GM18508 (cell line): ENCODE data around the gene TTC16.

Source experiments
- ATAC-seq: cut with Tn5 transposase; IDR thresholded peaks from one replicate; pipeline ENCODE4 v1.9.1; 2021; ENCODE audit warnings: moderate number of reproducible peaks; ENCODE audit not compliant: insufficient read depth, unreplicated experiment

TTC16 gene

DNA sequence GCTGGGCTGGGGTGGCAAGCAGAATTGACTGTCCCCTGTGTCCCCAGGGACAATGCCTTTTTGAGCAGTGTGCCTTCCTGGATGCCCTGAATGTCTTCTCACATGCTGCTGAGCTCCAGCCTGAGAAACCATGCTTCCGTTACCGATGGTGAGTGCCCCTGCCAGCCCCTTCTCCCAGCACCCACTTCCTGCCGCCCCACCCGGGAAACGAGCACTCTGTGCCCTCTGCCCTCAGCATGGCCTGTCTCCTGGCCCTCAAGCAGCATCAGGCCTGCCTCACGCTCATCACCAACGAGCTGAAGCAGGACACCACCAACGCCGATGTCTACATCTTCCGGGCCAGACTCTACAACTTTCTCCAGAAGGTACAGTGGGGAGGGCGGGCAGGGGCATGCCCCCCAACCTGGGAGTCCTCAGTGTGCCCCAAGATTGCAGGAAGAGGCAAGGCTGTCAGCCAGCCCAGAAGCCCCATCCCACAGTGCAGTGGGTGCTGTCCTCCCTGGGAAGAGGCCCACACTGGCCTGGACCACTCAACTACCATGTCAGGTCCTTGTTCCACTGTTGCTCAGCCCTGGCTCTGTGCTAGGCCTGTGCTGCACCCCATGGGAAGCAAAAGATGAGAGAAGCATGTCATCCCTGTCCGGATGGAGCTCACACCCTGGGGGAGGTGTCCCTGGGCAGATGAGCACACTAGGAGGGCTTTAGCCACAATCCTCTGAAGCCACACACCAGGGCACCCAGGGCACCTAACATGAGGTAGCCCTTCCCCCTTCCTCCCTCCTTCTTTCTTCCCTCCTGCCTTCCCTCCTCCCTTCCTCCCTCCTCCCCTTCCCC is 4.4 kb downstream of the TTC16 start:
- ATAC-seq = no peak

DNA sequence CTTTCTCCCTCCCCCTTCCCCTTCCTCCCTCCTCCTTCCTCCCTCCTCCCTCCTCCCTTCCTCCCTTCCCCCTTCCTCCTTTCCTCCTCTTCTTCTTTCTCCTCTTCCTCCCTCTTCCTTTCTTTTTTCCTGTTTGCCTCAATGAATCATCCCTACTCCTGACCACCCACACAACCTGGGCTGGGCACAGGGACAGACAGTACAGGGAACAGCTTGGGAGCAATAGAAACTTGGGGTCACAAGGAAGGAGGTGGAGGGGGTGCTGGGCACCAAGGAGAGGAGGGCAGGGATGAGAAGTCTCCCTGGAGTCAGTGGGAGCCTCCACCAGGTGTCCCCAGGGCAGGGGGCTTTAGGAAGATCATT is 5.0 kb downstream of the TTC16 start:
- no peak for ATAC-seq

DNA sequence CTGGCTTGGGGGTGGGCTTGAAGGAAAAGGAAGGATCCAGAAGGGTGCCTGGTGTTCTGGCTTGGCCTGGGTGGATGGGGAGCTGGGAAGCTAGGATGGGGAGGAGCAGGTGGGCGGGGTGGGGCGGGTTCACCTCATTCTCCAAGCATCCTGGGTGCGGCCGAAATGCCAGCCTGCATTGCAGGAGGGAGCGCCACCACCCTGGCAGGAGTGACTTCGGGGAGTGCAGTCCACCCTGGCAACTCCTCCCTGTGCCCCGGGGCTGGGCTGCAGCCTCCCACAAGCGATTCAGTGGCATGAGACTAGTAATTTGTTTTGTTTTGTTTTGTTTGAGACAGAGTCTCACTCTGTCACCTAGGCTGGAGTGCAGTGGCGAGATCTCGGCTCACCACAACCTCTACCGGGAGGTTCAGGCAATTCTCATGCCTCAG is 5.5 kb downstream of the TTC16 start:
- no peak for ATAC-seq

- no peak for ATAC-seq
Measured at GRCh38 chr9:127722055-127722745, 6.3 kb downstream of the TTC16 start.

DNA sequence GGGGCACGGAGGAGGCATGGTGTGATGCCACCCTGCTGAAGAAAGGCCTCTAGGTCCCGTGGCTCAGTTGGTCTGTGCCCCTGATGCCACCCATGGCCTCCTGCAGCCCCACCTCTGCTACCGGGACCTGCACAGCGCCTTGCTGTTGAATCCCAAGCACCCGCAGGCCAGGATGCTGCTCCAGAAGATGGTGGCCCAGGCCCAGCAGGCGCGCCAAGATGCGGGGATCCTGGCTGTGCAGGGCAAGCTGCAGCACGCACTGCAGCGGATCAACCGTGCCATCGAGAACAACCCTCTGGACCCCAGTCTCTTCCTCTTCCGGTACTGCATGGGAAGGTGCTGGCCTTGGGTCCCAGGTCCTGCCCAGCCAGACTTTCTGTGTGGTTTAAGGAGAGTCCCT is 7.1 kb downstream of the TTC16 start:
- ATAC-seq = no peak

DNA sequence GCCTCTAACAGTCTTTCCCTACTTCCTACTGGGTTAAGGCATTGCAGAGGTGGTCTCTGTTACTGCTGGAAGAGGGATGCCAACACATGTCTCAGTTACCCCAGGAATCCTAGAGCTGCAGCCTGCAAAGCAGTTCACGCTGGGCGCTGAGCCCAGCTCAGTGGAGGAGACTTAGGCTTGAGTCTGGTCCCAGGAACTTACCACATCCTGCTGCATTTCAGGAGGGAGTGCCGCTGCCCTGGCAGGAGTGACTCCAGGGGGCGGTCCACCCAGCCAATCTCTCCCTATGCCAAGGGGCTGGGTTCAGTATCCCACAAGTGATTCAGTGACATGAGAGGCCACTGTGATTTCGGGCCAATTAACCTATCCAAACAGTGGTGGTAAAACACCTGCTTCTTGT is 7.6 kb downstream of the TTC16 start:
- no peak for ATAC-seq

DNA sequence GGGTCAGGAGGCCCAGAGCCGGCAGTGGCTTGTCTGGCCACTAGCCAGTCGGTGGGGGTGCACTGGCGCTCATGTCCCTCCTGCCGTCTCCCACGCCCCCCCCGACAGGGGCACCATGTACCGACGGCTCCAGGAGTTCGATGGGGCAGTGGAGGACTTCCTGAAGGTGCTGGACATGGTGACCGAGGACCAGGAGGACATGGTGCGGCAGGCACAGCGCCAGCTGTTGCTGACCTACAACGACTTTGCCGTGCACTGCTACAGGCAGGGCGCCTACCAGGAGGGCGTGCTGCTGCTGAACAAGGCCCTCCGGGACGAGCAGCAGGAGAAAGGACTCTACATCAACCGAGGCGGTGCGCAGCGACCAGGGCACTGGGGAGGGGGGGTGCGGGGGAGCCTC is 8.1 kb downstream of the TTC16 start:
- no peak for ATAC-seq

DNA sequence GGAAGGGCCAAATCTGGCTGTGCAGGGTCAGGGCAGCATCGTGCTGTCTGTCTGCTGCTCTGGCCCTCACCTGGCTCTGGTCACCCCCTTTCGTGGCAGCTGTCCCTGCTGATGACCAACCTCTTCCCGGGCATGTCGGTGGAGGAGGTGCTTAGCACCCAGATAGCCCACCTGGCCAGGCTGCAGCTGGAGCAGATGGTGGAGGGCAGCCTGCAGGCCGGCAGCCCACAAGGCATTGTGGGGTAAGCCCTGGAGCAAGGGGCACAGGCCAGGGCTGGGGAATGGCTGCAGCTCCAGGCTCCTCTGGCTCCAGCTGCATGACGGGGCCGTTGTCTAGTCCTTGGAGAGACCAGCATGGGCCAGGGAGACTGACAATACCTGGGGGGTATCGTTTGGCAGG is 11.0 kb downstream of the TTC16 start:
- no peak for ATAC-seq

- no peak for ATAC-seq
Measured at GRCh38 chr9:127728808-127729207, 12.9 kb downstream of the TTC16 start.

- no peak for ATAC-seq
Measured at GRCh38 chr9:127729522-127730256, 13.8 kb downstream of the TTC16 start.

DNA sequence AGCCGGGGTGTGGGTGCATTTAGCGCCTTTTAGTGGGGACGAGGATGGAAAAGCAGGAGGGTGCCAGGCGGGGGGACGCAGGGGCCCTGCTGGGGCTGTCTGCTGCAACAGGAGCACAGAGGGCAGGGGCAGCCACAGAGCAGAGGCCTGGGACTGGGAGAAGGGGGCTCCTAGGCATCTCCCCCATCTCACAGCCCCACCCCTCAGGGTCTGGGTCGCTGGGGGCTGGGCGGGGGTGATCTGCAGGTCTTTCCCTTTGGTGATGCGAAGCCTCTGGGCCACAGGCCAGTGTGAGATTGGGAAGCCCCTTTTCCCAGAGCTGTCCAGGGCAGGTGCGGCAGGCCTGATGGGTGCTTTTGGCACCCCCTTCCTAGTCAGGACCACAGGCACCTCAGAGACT is 14.4 kb downstream of the TTC16 start:
- ATAC-seq = no peak

GRCh38 chr9:127730799-127731410 is 15.0 kb downstream of the TTC16 start:
- no peak for ATAC-seq

DNA sequence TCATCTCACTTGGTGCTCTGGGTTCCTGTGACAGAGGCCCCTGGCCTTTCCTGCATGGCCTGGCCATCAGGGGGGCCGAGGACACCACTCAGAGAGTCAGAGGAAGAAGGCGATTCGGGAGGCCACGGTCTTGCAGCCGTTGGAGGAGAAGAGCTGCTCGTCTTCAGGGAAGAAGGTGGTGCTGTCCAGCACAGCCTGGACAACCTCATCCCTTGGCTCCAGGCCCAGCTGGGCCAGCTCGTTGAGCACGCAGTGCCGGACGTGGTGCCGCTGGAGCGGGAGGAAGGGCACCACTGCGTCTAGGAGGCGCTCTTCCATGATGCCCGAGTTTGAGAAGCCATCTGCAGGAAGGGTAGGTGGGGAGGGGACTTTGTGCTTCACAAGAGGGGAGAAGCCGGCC is 16.1 kb downstream of the TTC16 start:
- no peak for ATAC-seq

DNA sequence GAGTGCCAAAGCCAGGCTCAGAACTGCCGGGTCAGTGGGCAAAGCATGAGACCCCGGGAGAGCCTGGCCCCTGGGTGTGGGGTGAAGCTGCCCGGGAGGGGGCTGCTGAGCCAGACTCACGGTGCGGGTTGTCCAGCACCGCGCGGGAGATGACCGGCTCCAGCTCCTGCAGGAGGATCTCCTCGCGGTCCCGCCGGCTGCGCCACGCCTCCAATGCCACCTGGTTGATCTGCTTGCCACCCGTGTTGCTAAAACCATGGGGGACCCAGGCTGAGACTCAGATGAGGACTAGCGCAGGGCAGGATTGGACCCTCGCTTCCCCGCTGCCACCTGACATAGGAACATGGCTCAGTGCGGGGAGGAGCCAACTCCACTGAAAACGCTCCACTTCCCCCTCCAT is 16.6 kb downstream of the TTC16 start:
- ATAC-seq = no peak

DNA sequence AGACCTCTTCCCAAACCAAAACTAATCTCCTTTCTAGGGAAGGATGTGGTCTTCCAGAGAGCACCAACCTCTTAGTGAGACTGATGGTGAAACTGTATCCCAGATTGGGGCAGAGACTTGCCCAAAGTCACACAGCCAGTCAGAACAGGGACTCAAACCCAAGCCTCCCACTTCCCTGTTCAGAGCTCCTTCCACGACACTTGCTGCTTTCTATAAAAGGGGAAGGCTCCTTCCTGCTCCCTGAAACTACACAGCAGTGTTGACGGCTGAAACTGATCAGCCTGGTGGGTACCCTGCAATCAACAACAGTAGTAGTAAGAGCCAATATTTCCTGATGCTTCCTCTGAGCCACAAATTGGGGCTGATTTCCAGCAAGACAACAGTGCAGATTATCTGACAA is 17.7 kb downstream of the TTC16 start:
- no peak for ATAC-seq

DNA sequence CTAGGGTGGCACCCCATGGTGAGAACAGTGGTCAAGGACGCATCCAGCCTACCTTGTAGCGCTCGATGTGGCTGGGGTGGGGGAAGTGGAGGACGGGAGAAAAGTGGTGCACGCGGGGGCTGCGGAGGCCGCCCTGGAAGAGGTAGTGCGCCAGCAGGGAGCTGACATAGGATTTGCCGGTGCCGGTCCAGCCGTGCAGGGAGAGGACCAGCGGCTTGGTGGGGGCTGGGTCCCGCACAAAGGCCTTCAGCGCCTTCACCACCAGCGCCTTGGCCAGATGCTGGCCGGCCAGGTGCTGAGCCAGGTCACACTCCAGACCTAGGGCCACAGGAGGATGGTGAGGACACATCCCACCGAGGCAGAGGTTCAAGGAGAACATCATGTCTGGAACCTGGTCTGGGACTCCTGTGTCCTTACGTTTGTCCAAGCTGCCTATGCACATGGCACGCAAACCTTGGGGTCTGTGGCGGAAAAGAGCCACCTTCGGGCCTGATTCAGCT is 18.4 kb downstream of the TTC16 start:
- no peak for ATAC-seq

- peak; percentile 56 for ATAC-seq
Measured at GRCh38 chr9:127734747-127735529, 19.1 kb downstream of the TTC16 start, which contains the start of gene TOR2A. TSS of gene TOR2A (minus strand) at chr9:127735294. CDS start at chr9:127735270, 24 bp downstream.

GRCh38 chr9:127735530-127736185 is 19.8 kb downstream of the TTC16 start:
- no peak for ATAC-seq

- no peak for ATAC-seq
Measured at GRCh38 chr9:127738666-127739065, 22.8 kb downstream of the TTC16 start.
